PC-9 (cell line): Measurements from ENCODE around the gene RNF220. TPM values are rescaled to one million over a fixed set of nuclear protein-coding genes. Genes with fewer than 3 reads are reported as not detected.

ENCODE experiments used
- BruUV-seq: library from RNA; stranded (reverse); fragments of 400-500 nt; replicated peaks from 2 replicates; lab custom pipeline; 2021; lab: Mats Ljungman, UMichigan
- CTCF ChIA-PET: fragments of 300-600 bp; sonication (Branson Sonifier 250); formaldehyde crosslinking; loops from one replicate; lab custom pipeline; 2022; ENCODE audit warnings: antibody characterized with exemption; lab: Charles Lee
- POLR2A ChIA-PET: fragments of 300-600 bp; sonication (Branson Sonifier 250); formaldehyde crosslinking; loops from one replicate; lab custom pipeline; 2022; ENCODE audit warnings: antibody characterized with exemption; ENCODE audit not compliant: unreplicated experiment; lab: Charles Lee
- DNase-seq, 2 experiments: peaks; one replicate each; pipeline versions ENCODE4 v3.0.0 to v3.0.0-alpha.2; 2015 to 2022; ENCODE audit warnings: mixed read lengths in 1 of 2
- H2AFZ ChIP-seq: fragments of 200-600 bp; sonication (generic); 2 replicates; pipeline ENCODE4 v1.8.1; 2017; ENCODE audit warnings: antibody characterized with exemption
- H3F3A ChIP-seq: fragments of 200-600 bp; sonication (generic); 2 replicates; pipeline ENCODE4 v1.8.1; 2017; ENCODE audit warnings: antibody characterized with exemption, mild to moderate bottlenecking, low read depth; ENCODE audit not compliant: insufficient read depth
- H3K27ac ChIP-seq: fragments of 200-600 bp; sonication (generic); 2 replicates; pipeline ENCODE4 v1.6.1; 2016; ENCODE audit warnings: mixed run types
- H3K27me3 ChIP-seq: fragments of 200-600 bp; sonication (generic); 2 replicates; pipeline ENCODE4 v1.6.1; 2016; ENCODE audit warnings: low read depth, mixed run types; ENCODE audit not compliant: insufficient read depth
- H3K36me3 ChIP-seq: fragments of 200-600 bp; sonication (generic); 2 replicates; pipeline ENCODE4 v1.6.1; 2016; ENCODE audit warnings: low read depth, mixed run types
- H3K4me1 ChIP-seq: fragments of 200-600 bp; sonication (generic); replicated peaks from 2 replicates; pipeline ENCODE4 v1.6.1; 2016; ENCODE audit warnings: mixed run types; ENCODE audit not compliant: insufficient read depth
- H3K4me2 ChIP-seq: fragments of 200-600 bp; sonication (generic); 2 replicates; pipeline ENCODE4 v1.6.1; 2017; ENCODE audit warnings: mixed run types
- H3K4me3 ChIP-seq: fragments of 200-600 bp; sonication (generic); 2 replicates; pipeline ENCODE4 v1.6.1; 2016; ENCODE audit warnings: mixed run types
- H3K79me2 ChIP-seq: fragments of 200-600 bp; sonication (generic); 2 replicates; pipeline ENCODE4 v1.6.1; 2017; ENCODE audit warnings: low read depth, mixed run types
- H3K9me2 ChIP-seq: fragments of 200-600 bp; sonication (generic); 2 replicates; pipeline ENCODE4 v1.8.1; 2017; ENCODE audit warnings: mild to moderate bottlenecking; ENCODE audit not compliant: insufficient read depth
- H3K9me3 ChIP-seq: fragments of 200-600 bp; sonication (generic); 2 replicates; pipeline ENCODE4 v1.8.1; 2016; ENCODE audit warnings: low read depth; ENCODE audit not compliant: insufficient read depth
- H4K20me1 ChIP-seq: fragments of 200-600 bp; sonication (generic); 2 replicates; pipeline ENCODE4 v1.8.1; 2017; ENCODE audit not compliant: insufficient read depth
- EZH2 ChIP-seq: fragments of 200-600 bp; sonication (generic); IDR thresholded peaks from 2 replicates; pipeline ENCODE4 v1.8.0; 2017; ENCODE audit warnings: antibody characterized with exemption, low read depth
- intact Hi-C: fragments of 100-400 bp; cut with micrococcal nuclease; formaldehyde crosslinking; loops from one replicate; pipeline ENCODE4 v1.10.0; 2022; ENCODE audit not compliant: unreplicated experiment
- total RNA-seq: library from RNA; stranded (reverse); gene quantifications from 2 replicates; pipeline ENCODE4 v1.2.3, GENCODE V29; 2021
- TF ChIP-seq, protein P1 (sequence below): fragments of 200-600 bp; sonication (generic); conservative IDR thresholded peaks from 2 replicates; pipeline ENCODE4 v1.6.1; 2017; ENCODE audit warnings: mixed run types, antibody characterized with exemption, mild to moderate bottlenecking, moderate library complexity

Gene RNF220
- total RNA-seq, 1 experiment from 2014 or later, result 82.9 TPM

DNA sequence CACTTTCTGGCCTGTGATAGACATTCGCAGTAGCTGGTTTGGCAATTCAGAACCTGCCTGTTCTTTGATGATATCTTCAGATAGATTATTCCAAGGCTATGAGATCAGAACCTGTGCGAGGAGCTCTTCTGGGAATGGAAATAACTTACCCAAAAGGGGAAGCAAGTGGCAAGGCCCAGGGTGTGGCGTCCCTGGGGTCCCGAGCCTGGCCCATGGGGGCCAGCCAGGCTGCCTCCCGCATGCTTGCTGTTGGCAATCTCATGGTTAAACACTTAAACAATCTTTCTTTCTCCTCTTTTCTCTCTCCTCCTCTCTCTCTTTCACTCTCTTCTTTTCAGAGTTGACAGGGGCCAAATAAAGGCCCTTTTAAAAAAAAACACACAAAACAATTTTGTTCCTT, 108.1 kb downstream of the RNF220 start:
- Histone ChIP-seq H3K9me3 (no peaks in the 10 kb centered on the region), H3K9me2 (no peaks in the 10 kb centered on the region), H3K4me3 (no peak overlapping the region), H3K27ac (no peak overlapping the region), H2AFZ (no peak overlapping the region), H3K36me3 (no peaks in the 10 kb centered on the region), H3K4me2 (no peak overlapping the region), H3K79me2 (no peaks in the 10 kb centered on the region), H3K4me1 (peaks cover 19% of the 10 kb centered on the region), H3K27me3 (no peaks in the 10 kb centered on the region), H3F3A (peaks cover 6% of the 10 kb centered on the region; the same call in 1 of the 2 replicates), H4K20me1 (no peaks in the 10 kb centered on the region)
- intact Hi-C loops, result no loop called here
- ChIA-PET CTCF (no interaction called here), POLR2A (interaction anchor here (0.6 kb wide), 1 partner anchor 224 kb away, joined by 8 read pairs; no protein-coding TSS in a partner anchor)
- BruUV-seq, result no TSS peak
- DNase-seq, result no peak
- TF ChIP-seq EZH2, result no peak
- TF ChIP-seq, protein P1, sequence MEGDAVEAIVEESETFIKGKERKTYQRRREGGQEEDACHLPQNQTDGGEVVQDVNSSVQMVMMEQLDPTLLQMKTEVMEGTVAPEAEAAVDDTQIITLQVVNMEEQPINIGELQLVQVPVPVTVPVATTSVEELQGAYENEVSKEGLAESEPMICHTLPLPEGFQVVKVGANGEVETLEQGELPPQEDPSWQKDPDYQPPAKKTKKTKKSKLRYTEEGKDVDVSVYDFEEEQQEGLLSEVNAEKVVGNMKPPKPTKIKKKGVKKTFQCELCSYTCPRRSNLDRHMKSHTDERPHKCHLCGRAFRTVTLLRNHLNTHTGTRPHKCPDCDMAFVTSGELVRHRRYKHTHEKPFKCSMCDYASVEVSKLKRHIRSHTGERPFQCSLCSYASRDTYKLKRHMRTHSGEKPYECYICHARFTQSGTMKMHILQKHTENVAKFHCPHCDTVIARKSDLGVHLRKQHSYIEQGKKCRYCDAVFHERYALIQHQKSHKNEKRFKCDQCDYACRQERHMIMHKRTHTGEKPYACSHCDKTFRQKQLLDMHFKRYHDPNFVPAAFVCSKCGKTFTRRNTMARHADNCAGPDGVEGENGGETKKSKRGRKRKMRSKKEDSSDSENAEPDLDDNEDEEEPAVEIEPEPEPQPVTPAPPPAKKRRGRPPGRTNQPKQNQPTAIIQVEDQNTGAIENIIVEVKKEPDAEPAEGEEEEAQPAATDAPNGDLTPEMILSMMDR, result no peak

DNA sequence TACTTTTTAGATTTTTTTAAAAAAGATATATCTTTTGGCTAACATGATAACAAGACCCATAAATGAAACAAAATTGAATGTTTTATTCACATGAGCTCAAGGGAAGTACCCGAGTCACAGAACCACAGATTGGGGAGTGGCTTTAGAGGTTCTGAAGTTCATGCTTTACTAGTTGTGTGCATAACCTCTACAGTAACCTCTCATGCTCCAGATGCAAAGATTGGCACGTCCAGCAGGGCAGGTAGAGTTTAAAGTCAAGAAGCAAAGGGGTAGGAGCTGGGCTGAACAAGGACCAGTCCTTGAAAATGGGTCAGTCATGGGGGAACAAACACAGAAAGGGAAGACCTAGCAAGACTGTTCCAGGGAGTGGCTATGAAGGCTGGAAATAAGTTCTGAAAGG, 109.6 kb downstream of the RNF220 start:
- intact Hi-C loops, result no loop called here
- Histone ChIP-seq H3K27ac (peak overlapping the region; percentile 37), H2AFZ (no peak overlapping the region), H3F3A (peaks cover 6% of the 10 kb centered on the region; the same call in 1 of the 2 replicates), H3K9me2 (no peaks in the 10 kb centered on the region), H3K27me3 (no peaks in the 10 kb centered on the region), H3K4me1 (peaks cover 19% of the 10 kb centered on the region), H4K20me1 (no peaks in the 10 kb centered on the region), H3K4me2 (peak overlapping the region; percentile 14), H3K36me3 (no peaks in the 10 kb centered on the region), H3K79me2 (no peaks in the 10 kb centered on the region), H3K9me3 (no peaks in the 10 kb centered on the region), H3K4me3 (no peak overlapping the region)
- TF ChIP-seq, protein P1, result no peak
- TF ChIP-seq EZH2, result no peak
- CTCF ChIA-PET, result interaction anchor here (1.0 kb wide), 1 partner anchor 80 kb away, joined by 3 read pairs; no protein-coding TSS in a partner anchor
- DNase-seq, result no peak
- POLR2A ChIA-PET, result interaction anchor here (0.6 to 0.7 kb wide), 2 partner anchors 28 to 77 kb away, joined by 3 to 4 read pairs; no protein-coding TSS in a partner anchor
- no TSS peak for BruUV-seq

DNA sequence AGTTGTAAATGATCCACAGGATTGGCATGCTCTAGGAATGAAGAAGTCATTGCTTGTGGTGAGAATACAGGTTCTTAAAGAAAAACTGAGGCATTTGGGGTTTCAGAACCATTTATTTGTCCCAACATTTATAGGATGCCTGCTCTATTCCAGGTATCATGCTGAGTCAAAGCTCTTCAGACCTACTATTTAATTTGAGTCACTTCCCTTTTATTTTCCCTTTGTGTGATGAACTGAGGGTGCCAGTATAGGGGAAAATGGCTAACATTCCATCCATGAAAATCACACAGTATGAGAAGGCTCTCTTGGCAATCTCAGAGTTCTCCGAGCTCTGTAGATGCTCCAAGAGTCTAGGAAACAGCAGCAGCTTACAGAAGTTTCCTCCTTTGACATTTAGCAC, 110.4 kb downstream of the RNF220 start:
- Histone ChIP-seq H3K27ac (no peak overlapping the region; the same call in 1 of the 2 replicates), H3K9me2 (no peaks in the 10 kb centered on the region), H2AFZ (no peak overlapping the region), H3K79me2 (no peaks in the 10 kb centered on the region), H3K36me3 (no peaks in the 10 kb centered on the region), H3K4me2 (peak overlapping the region; percentile 19; the same call in 1 of the 2 replicates), H3K4me1 (peaks cover 19% of the 10 kb centered on the region), H3K4me3 (no peak overlapping the region), H3K27me3 (no peaks in the 10 kb centered on the region), H4K20me1 (no peaks in the 10 kb centered on the region), H3K9me3 (no peaks in the 10 kb centered on the region), H3F3A (peaks cover 6% of the 10 kb centered on the region; the same call in 1 of the 2 replicates)
- peak in 1 of 2 experiments; percentile 62 for DNase-seq
- POLR2A ChIA-PET, result interaction anchor here (0.7 kb wide), 1 partner anchor 125 kb away, joined by 5 read pairs; no protein-coding TSS in a partner anchor
- intact Hi-C loops, result no loop called here
- CTCF ChIA-PET, result interaction anchor here (1.2 kb wide), 1 partner anchor 137 kb away, joined by 3 read pairs; no protein-coding TSS in a partner anchor
- BruUV-seq, result no TSS peak
- TF ChIP-seq, protein P1, result no peak
- no peak for TF ChIP-seq EZH2
